Thyroid gland (tissue), 4 donors: ENCODE results near the gene USP6NL.

Experiments used
- CTCF ChIP-seq, 6 experiments: fragments of 200-600 bp in 3 of 6; fragments of 450-650 bp in 3 of 6; sonication (generic) in 3 of 6; IDR thresholded peaks; one replicate each; pipeline ENCODE4 v1.5.1; 2016 to 2019; ENCODE audit warnings: antibody characterized with exemption in 6 of 6, mild to moderate bottlenecking in 2 of 6, inconsistent platforms in 1 of 6, moderate library complexity in 1 of 6
- POLR2A ChIP-seq, 2 donors: fragments of 450-650 bp; IDR thresholded peaks; one replicate each; pipeline ENCODE4 v1.6.1; 2017; ENCODE audit warnings: antibody characterized with exemption in 2 of 2, mild to moderate bottlenecking in 2 of 2, moderate library complexity in 1 of 2

- TF ChIP-seq CTCF (IDR thresholded peaks at IDR 0.05) (no peak), POLR2A (IDR thresholded peaks at IDR 0.05) (no peak)
Measured at GRCh38 chr10:11557513-11557912, 53.9 kb downstream of the USP6NL start.
